RKO (cell line): ENCODE results near the gene ARHGAP26.

ENCODE experiments used
- DNase-seq: peaks from one replicate; pipeline ENCODE4 v3.0.0-alpha.2; 2016; ENCODE audit warnings: low spot score

ARHGAP26 gene

GRCh38 chr5:142769793-142770649 is at the start of gene ARHGAP26:
Gene ARHGAP26 (plus strand): TSS chr5:142770377. CDS start chr5:142770762, 385 bp downstream.
- DNase-seq: peak; percentile 94

- no peak for DNase-seq
These were observed 49.4 kb upstream of the ARHGAP26 start for GRCh38 chr5:142720641-142721271.

GRCh38 chr5:142722146-142722545 is 48.0 kb upstream of the ARHGAP26 start:
- DNase-seq: no peak

- no peak for DNase-seq
These were observed 47.3 kb upstream of the ARHGAP26 start for GRCh38 chr5:142722896-142723295.

GRCh38 chr5:142724821-142725220 is 45.4 kb upstream of the ARHGAP26 start:
- no peak for DNase-seq

- DNase-seq: no peak
These were observed 44.7 kb upstream of the ARHGAP26 start for GRCh38 chr5:142725231-142726187.

- DNase-seq: peak; percentile 26
These were observed 43.9 kb upstream of the ARHGAP26 start for GRCh38 chr5:142726188-142726731.

- no peak for DNase-seq
These were observed 42.5 kb upstream of the ARHGAP26 start for GRCh38 chr5:142727735-142728047.

- DNase-seq: no peak
These were observed 34.6 kb upstream of the ARHGAP26 start for GRCh38 chr5:142735323-142736246.

- DNase-seq: no peak
These were observed 33.9 kb upstream of the ARHGAP26 start for GRCh38 chr5:142736247-142736632.

GRCh38 chr5:142737179-142737578 is 33.0 kb upstream of the ARHGAP26 start:
- DNase-seq: no peak

GRCh38 chr5:142740474-142741242 is 29.5 kb upstream of the ARHGAP26 start:
- no peak for DNase-seq

GRCh38 chr5:142743592-142744441 is 26.4 kb upstream of the ARHGAP26 start:
- DNase-seq: peak; percentile 23

- no peak for DNase-seq
These were observed 24.9 kb upstream of the ARHGAP26 start for GRCh38 chr5:142745268-142745667.

GRCh38 chr5:142746532-142747433 is 23.4 kb upstream of the ARHGAP26 start:
- no peak for DNase-seq

- DNase-seq: no peak
These were observed 22.0 kb upstream of the ARHGAP26 start for GRCh38 chr5:142748132-142748531.

- DNase-seq: peak; percentile 37
These were observed 21.5 kb upstream of the ARHGAP26 start for GRCh38 chr5:142748568-142749249.

GRCh38 chr5:142749321-142749720 is 20.9 kb upstream of the ARHGAP26 start:
- peak; percentile 26 for DNase-seq
